ENCODE data around the gene PANX3.

The PANX3 gene

GRCh38 chr11:124657904-124658303 lies 46.7 kb downstream of the PANX3 start:
- H3K4me1 ChIP-seq (ENCODE audit: insufficient read depth, low read length), result peaks cover 12% of the 10 kb centered on the region; the same call in 1 of the 2 replicates
- no peaks in the 10 kb centered on the region for H3K36me3 ChIP-seq (ENCODE audit: insufficient read depth, low read length)
- H3K9me3 ChIP-seq (ENCODE audit: control insufficient read depth, insufficient read depth, low read length), result no peaks in the 10 kb centered on the region; the same call in 1 of the 2 replicates
- H3K9ac ChIP-seq (ENCODE audit: low read depth, low read length), result no peak overlapping the region

- no peaks in the 10 kb centered on the region for H3K9me3 ChIP-seq (ENCODE audit: control insufficient read depth, insufficient read depth, low read length)
- no peaks in the 10 kb centered on the region for H3K36me3 ChIP-seq (ENCODE audit: insufficient read depth, low read length)
- H3K9ac ChIP-seq (ENCODE audit: low read depth, low read length), result no peak overlapping the region
- H3K4me1 ChIP-seq (ENCODE audit: insufficient read depth, low read length), result peaks cover 12% of the 10 kb centered on the region; the same call in 1 of the 2 replicates
These were observed 47.3 kb downstream of the PANX3 start for GRCh38 chr11:124658501-124658900.

- H3K9me3 ChIP-seq (ENCODE audit: control insufficient read depth, insufficient read depth, low read length), result no peaks in the 10 kb centered on the region
- H3K9ac ChIP-seq (ENCODE audit: low read depth, low read length), result no peak overlapping the region
- no peaks in the 10 kb centered on the region for H3K36me3 ChIP-seq (ENCODE audit: insufficient read depth, low read length)
- H3K4me1 ChIP-seq (ENCODE audit: insufficient read depth, low read length), result peaks cover 12% of the 10 kb centered on the region; the same call in 1 of the 2 replicates
These were observed 47.8 kb downstream of the PANX3 start for GRCh38 chr11:124658986-124659385.

GRCh38 chr11:124661553-124661952 lies 50.3 kb downstream of the PANX3 start:
- no peaks in the 10 kb centered on the region for H3K36me3 ChIP-seq (ENCODE audit: insufficient read depth, low read length)
- peaks cover 12% of the 10 kb centered on the region; the same call in 1 of the 2 replicates for H3K4me1 ChIP-seq (ENCODE audit: insufficient read depth, low read length)
- no peak overlapping the region for H3K9ac ChIP-seq (ENCODE audit: low read depth, low read length)

GRCh38 chr11:124662106-124662505 lies 50.9 kb downstream of the PANX3 start:
- Histone ChIP-seq H3K36me3 (ENCODE audit: insufficient read depth, low read length) (no peaks in the 10 kb centered on the region), H3K9me3 (ENCODE audit: control insufficient read depth, insufficient read depth, low read length) (no peaks in the 10 kb centered on the region), H3K4me1 (ENCODE audit: insufficient read depth, low read length) (peaks cover 9% of the 10 kb centered on the region; the same call in 1 of the 2 replicates), H3K9ac (ENCODE audit: low read depth, low read length) (no peak overlapping the region)

More at GRCh38 chr11:124661553-124661952, 50.3 kb downstream of the PANX3 start:
- no peaks in the 10 kb centered on the region for H3K9me3 ChIP-seq (ENCODE audit: control insufficient read depth, insufficient read depth, low read length)

GRCh38 chr11:124663861-124664260 lies 52.6 kb downstream of the PANX3 start:
- H3K36me3 ChIP-seq (ENCODE audit: insufficient read depth, low read length), result no peaks in the 10 kb centered on the region
- H3K4me1 ChIP-seq (ENCODE audit: insufficient read depth, low read length), result no peaks in the 10 kb centered on the region
- H3K9ac ChIP-seq (ENCODE audit: low read depth, low read length), result no peak overlapping the region
- H3K9me3 ChIP-seq (ENCODE audit: control insufficient read depth, insufficient read depth, low read length), result no peaks in the 10 kb centered on the region

GRCh38 chr11:124667601-124668000 lies 56.4 kb downstream of the PANX3 start:
- H3K4me1 ChIP-seq (ENCODE audit: insufficient read depth, low read length), result no peaks in the 10 kb centered on the region
- no peak overlapping the region for H3K9ac ChIP-seq (ENCODE audit: low read depth, low read length)
- no peaks in the 10 kb centered on the region for H3K9me3 ChIP-seq (ENCODE audit: control insufficient read depth, insufficient read depth, low read length)
- H3K36me3 ChIP-seq (ENCODE audit: insufficient read depth, low read length), result no peaks in the 10 kb centered on the region

- Histone ChIP-seq H3K4me1 (ENCODE audit: insufficient read depth, low read length) (no peaks in the 10 kb centered on the region), H3K9me3 (ENCODE audit: control insufficient read depth, insufficient read depth, low read length) (no peaks in the 10 kb centered on the region), H3K36me3 (ENCODE audit: insufficient read depth, low read length) (no peaks in the 10 kb centered on the region), H3K9ac (ENCODE audit: low read depth, low read length) (no peak overlapping the region)
These were observed 58.0 kb downstream of the PANX3 start for GRCh38 chr11:124669193-124669592.

Data from ES-I3 (cell line).